BLaER1 (cell line): ENCODE measurements around the gene ZNF440.
"Not testable (repeated sequence)": the region's sequence is repeated elsewhere in the genome, so short reads cannot be mapped to it uniquely, and the experiment has no call there.

Experiments
- H3K27ac ChIP-seq: shearing (Covaris generic); formaldehyde crosslinking; 2 replicates; pipeline ENCODE4 v1.8.1; 2022
- H3K27me3 ChIP-seq: shearing (Covaris generic); formaldehyde crosslinking; 2 replicates; pipeline ENCODE4 v1.8.1; 2022
- H3K36me3 ChIP-seq: shearing (Covaris generic); formaldehyde crosslinking; 2 replicates; pipeline ENCODE4 v1.8.1; 2022
- H3K4me1 ChIP-seq: shearing (Covaris generic); formaldehyde crosslinking; 2 replicates; pipeline ENCODE4 v1.8.1; 2022
- H3K4me2 ChIP-seq: shearing (Covaris generic); formaldehyde crosslinking; 2 replicates; pipeline ENCODE4 v1.8.1; 2022
- H3K4me3 ChIP-seq: shearing (Covaris generic); formaldehyde crosslinking; 2 replicates; pipeline ENCODE4 v1.8.1; 2022
- H3K9ac ChIP-seq: shearing (Covaris generic); formaldehyde crosslinking; 2 replicates; pipeline ENCODE4 v1.8.1; 2022
- H3K9me3 ChIP-seq: shearing (Covaris generic); formaldehyde crosslinking; 2 replicates; pipeline ENCODE4 v1.8.1; 2022
- H4K20me1 ChIP-seq: shearing (Covaris generic); formaldehyde crosslinking; 2 replicates; pipeline ENCODE4 v1.8.1; 2022
- Cebpa-rat ChIP-seq: shearing (Covaris generic); IDR thresholded peaks from 2 replicates; pipeline ENCODE4 v1.8.1; 2022

ZNF440 gene

DNA sequence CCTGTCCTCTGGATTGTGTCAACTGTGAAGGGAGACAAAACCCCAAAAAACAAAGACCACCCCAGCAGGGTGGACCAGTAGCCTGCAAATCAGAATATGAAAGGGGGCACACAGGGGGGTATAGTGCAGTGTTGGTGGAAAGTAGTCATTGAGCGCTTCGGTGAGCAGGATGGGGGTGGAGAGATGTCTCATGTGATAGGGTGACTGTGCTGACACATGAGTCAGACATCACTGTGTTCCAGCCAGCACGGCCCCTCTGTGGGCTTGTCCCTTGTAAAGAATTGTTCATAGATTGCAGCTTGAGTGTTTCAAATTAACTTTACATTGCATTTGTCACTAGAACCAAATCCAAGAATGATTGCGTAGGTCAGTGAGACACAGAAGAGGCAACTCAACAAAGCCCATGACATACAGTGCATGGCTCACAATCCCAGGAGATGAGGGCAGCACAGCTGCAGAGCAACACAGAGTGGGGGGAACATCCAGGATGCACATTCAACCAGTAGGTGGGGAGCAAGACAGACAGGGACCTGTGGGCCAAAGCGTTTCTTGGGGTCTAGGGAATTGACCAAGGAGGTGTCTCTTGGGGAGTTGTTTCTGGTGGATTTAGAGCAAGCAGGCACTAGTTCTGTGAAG, 7.5 kb downstream of the ZNF440 start:
- H4K20me1 ChIP-seq, result no peaks in the 10 kb centered on the region

GRCh38 chr19:11828957-11829876, 15.1 kb downstream of the ZNF440 start:
- not testable (repeated sequence) for H3K4me2 ChIP-seq, H3K9ac ChIP-seq, H3K27ac ChIP-seq, H3K4me1 ChIP-seq, H3K27me3 ChIP-seq, H4K20me1 ChIP-seq, H3K4me3 ChIP-seq
- peaks cover 100% of the 10 kb centered on the region for H3K9me3 ChIP-seq
- peaks cover 97% of the 10 kb centered on the region for H3K36me3 ChIP-seq

More for the DNA sequence above, 7.5 kb downstream of the ZNF440 start:
- Histone ChIP-seq H3K36me3 (peaks cover 91% of the 10 kb centered on the region), H3K4me1 (no peaks in the 10 kb centered on the region), H3K27me3 (no peaks in the 10 kb centered on the region), H3K27ac (no peak overlapping the region), H3K9me3 (peaks cover 94% of the 10 kb centered on the region), H3K4me3 (no peak overlapping the region), H3K9ac (no peak overlapping the region), H3K4me2 (no peak overlapping the region)
- no peak for TF ChIP-seq Cebpa-rat

DNA sequence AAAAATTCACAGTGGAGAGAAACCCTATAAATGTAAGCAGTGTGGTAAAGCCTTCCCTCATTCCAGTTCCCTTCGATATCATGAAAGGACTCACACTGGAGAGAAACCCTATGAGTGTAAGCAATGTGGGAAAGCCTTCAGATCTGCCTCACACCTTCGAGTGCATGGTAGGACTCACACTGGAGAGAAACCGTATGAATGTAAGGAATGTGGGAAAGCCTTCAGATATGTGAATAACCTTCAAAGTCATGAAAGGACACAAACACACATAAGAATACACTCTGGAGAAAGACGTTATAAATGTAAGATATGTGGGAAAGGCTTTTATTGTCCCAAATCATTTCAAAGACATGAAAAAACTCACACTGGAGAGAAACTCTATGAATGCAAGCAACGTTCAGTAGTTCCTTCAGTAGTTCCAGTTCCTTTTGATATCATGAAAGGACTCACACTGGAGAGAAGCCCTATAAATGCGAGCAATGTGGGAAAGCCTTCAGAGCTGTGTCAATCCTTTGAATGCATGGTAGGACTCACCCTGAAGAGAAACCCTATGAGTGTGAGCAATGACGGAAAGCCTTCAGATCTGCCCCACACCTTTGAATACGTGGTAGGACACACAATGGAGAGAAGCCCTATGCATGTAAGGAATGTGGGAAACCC, 18.3 kb downstream of the ZNF440 start:
- H3K4me1 ChIP-seq, result no peaks in the 10 kb centered on the region
- no peak overlapping the region for H3K9ac ChIP-seq
- H4K20me1 ChIP-seq, result no peaks in the 10 kb centered on the region
- no peak overlapping the region for H3K27ac ChIP-seq
- H3K9me3 ChIP-seq, result peaks cover 98% of the 10 kb centered on the region
- H3K4me3 ChIP-seq, result peak overlapping the region; percentile 28; the same call in 1 of the 2 replicates
- TF ChIP-seq Cebpa-rat, result no peak
- H3K36me3 ChIP-seq, result peaks cover 91% of the 10 kb centered on the region
- H3K27me3 ChIP-seq, result no peaks in the 10 kb centered on the region
- H3K4me2 ChIP-seq, result no peak overlapping the region

DNA sequence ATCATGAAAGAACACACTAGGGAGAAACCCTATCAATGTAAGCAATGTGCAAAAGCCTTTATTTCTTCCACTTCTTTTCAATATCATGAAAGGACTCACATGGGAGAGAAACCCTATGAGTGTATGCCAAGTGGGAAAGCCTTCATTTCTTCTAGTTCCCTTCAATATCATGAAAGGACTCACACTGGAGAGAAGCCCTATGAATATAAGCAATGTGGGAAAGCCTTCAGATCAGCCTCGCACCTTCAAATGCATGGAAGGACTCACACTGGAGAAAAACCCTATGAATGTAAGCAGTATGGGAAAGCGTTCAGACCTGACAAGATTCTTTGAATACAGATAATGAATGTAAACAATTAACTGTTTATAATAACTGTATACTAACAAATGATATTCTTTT, 19.5 kb downstream of the ZNF440 start:
- Histone ChIP-seq H3K27me3 (no peaks in the 10 kb centered on the region), H3K4me3 (no peak overlapping the region), H3K4me1 (no peaks in the 10 kb centered on the region), H4K20me1 (no peaks in the 10 kb centered on the region), H3K27ac (no peak overlapping the region), H3K4me2 (no peak overlapping the region), H3K9ac (no peak overlapping the region), H3K9me3 (peaks cover 91% of the 10 kb centered on the region), H3K36me3 (peaks cover 79% of the 10 kb centered on the region)
- TF ChIP-seq Cebpa-rat, result no peak

GRCh38 chr19:11835626-11836066, 21.6 kb downstream of the ZNF440 start:
- H3K9ac ChIP-seq, H3K4me3 ChIP-seq, H3K27ac ChIP-seq, H3K27me3 ChIP-seq, H3K4me2 ChIP-seq, H4K20me1 ChIP-seq, H3K4me1 ChIP-seq: not testable (repeated sequence)
- Histone ChIP-seq H3K9me3 (peaks cover 73% of the 10 kb centered on the region), H3K36me3 (peaks cover 58% of the 10 kb centered on the region)

DNA sequence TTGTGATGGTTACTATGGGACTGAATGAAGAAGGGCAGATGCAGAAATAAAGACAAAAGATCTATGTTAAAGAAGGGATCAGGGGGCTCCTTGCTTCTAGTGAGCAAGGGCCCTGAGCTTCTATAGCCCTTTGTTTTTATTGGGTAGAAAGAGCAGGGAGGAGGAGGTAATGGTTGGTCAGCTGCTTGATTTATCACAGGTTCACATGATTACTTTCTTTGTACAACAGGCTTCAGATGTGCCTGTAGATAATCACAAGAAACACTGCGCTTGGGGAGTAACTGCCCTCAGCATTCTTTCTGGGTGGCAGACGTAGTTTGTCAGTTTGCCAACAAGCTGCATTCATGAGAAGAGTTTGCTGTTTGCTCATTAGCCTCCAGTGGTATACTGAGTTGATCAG, 29.6 kb downstream of the ZNF440 start:
- H3K36me3 ChIP-seq, result no peaks in the 10 kb centered on the region
- no peak overlapping the region for H3K4me3 ChIP-seq
- no peak for TF ChIP-seq Cebpa-rat
- H3K9me3 ChIP-seq, result peaks cover 7% of the 10 kb centered on the region; the same call in 1 of the 2 replicates
- H3K4me1 ChIP-seq, result peaks cover 10% of the 10 kb centered on the region
- no peak overlapping the region for H3K4me2 ChIP-seq
- no peaks in the 10 kb centered on the region for H3K27me3 ChIP-seq
- no peak overlapping the region for H3K27ac ChIP-seq
- H4K20me1 ChIP-seq, result no peaks in the 10 kb centered on the region; the same call in 1 of the 2 replicates
- no peak overlapping the region for H3K9ac ChIP-seq

DNA sequence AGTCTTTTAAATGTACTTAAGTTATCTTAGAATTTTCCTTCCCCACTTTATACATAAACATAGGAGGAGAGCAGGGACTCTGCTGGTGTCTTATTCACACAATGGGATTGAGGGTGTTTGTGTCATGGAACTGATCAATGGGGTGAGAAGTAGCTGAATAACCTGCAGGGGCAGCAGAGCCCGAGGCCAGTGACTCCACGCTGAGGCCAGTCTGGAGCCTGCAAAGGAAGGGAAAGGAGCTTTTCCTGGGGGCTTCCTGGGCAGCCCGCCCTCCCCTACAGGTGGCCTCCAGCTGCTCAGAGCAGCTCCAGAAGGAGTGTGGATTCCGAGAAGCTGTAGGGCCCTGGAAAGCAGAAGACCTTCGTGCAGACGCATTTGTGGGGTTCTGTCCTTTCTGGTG, 33.5 kb downstream of the ZNF440 start:
- peaks cover 26% of the 10 kb centered on the region for H3K4me1 ChIP-seq
- peaks cover 23% of the 10 kb centered on the region for H4K20me1 ChIP-seq
- peak overlapping the region; percentile 91; the same call in 1 of the 2 replicates for H3K4me2 ChIP-seq
- H3K4me3 ChIP-seq, H3K27ac ChIP-seq, H3K9ac ChIP-seq, H3K27me3 ChIP-seq: not testable (repeated sequence)
- peaks cover 22% of the 10 kb centered on the region for H3K9me3 ChIP-seq
- peaks cover 24% of the 10 kb centered on the region for H3K36me3 ChIP-seq

DNA sequence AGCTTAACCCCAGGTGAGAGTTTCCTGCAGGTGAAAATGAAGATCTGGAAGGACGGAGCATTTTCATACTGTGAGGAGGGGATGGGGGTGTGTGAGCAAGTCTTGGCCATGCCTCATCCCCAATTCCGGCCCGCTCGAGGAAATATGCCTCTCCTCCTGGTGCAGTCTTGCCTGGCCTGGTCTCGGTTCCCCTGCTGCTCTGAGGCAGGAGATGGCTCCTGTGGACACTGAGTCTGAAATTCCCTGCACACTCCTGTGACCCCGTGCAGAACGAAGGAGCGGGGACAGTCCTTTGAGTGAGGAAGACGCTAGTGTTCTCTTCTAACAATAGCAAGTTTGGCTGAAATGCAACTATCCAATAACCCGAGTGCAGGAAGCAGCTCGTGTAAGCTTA, 34.1 kb downstream of the ZNF440 start:
- no peak for TF ChIP-seq Cebpa-rat
- H3K9me3 ChIP-seq, result peaks cover 28% of the 10 kb centered on the region
- H4K20me1 ChIP-seq, result peaks cover 23% of the 10 kb centered on the region
- peak overlapping the region; percentile 81 for H3K4me3 ChIP-seq
- peaks cover 26% of the 10 kb centered on the region for H3K4me1 ChIP-seq
- peaks cover 30% of the 10 kb centered on the region for H3K36me3 ChIP-seq
- H3K4me2 ChIP-seq, result peak overlapping the region; percentile 91
- H3K27me3 ChIP-seq, result no peaks in the 10 kb centered on the region
- no peak overlapping the region for H3K9ac ChIP-seq
- no peak overlapping the region for H3K27ac ChIP-seq

- peaks cover 23% of the 10 kb centered on the region for H4K20me1 ChIP-seq
- peak within 1 kb of the TSS; percentile 93 for H3K27ac ChIP-seq
- peak within 1 kb of the TSS; percentile 87 for H3K9ac ChIP-seq
- peaks cover 26% of the 10 kb centered on the region for H3K4me1 ChIP-seq
- H3K27me3 ChIP-seq, result no peaks in the 10 kb centered on the region
- H3K4me2 ChIP-seq, result peak within 1 kb of the TSS; percentile 91
- no peak for TF ChIP-seq Cebpa-rat
- H3K9me3 ChIP-seq, result peaks cover 35% of the 10 kb centered on the region
- peaks cover 37% of the 10 kb centered on the region for H3K36me3 ChIP-seq
- H3K4me3 ChIP-seq, result peak within 1 kb of the TSS; percentile 81
Observed at GRCh38 chr19:11848594-11849469, 34.8 kb downstream of the ZNF440 start, which contains the start of gene ZNF439. TSS of gene ZNF439 (plus strand) at chr19:11848726. CDS start at chr19:11848868, 142 bp downstream.

DNA sequence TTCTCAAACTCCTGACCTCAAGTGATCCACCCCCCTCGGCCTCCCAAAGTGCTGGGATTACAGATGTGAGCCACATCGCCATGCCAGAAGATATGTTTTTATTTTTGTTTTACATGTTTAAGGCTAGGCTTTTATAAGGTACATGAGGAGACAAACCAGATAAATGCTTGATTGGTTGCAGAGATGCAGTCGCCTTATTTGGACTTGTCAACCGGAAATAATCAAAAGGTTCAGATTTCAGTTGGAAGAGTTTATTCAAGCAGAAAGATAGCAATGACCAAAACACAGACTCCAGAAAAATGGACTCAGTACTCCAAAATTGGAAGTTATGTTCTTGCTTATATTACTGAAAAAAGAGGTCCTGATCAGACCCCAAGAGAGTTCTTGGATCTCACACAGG, 36.2 kb downstream of the ZNF440 start:
- Histone ChIP-seq H4K20me1 (peaks cover 23% of the 10 kb centered on the region), H3K4me2 (peak overlapping the region; percentile 91), H3K36me3 (peaks cover 51% of the 10 kb centered on the region), H3K9me3 (peaks cover 49% of the 10 kb centered on the region), H3K4me3 (peak overlapping the region; percentile 81), H3K9ac (peak overlapping the region; percentile 87), H3K27ac (peak overlapping the region; percentile 93), H3K4me1 (peaks cover 26% of the 10 kb centered on the region)
- not testable (repeated sequence) for H3K27me3 ChIP-seq
